Measurements from ENCODE around the gene C1S. TPM values are rescaled to one million over a fixed set of nuclear protein-coding genes. Genes with fewer than 3 reads are reported as not detected.

C1S gene
- total and polyA plus RNA-seq, 10 donors, result 102 to 451 (median 257) TPM

GRCh38 chr12:7118881-7119280 is 58.4 kb downstream of the C1S start:
- DNase-seq, result no peak
- Histone ChIP-seq H3K27me3 (replicated peaks in 1 of 7) (no peaks in the 10 kb centered on the region), H3K27ac (no peak overlapping the region), H3K4me1 (peaks cover 10 to 58% (median 36%) of the 10 kb centered on the region in 6 donors), H3K9me3 (no peaks in the 10 kb centered on the region), H3K4me3 (no peak overlapping the region), H3K36me3 (peaks cover 0 to 74% (median 35%) of the 10 kb centered on the region in 6 donors)
- no peak for TF ChIP-seq POLR2AphosphoS5 (IDR thresholded peaks at IDR 0.05)
- WGBS, 5 donors, result 69 to 88% (median 85%) methylated on average over 3 of the region's 3 CpGs
- intact Hi-C loops (cut with DNase I; ENCODE audit: low total_unique reads), result loop anchor here (10.0 kb wide), 1 partner anchor 174 kb away; the partner anchor contains the start of genes C12orf57 and RNU7-1

DNA sequence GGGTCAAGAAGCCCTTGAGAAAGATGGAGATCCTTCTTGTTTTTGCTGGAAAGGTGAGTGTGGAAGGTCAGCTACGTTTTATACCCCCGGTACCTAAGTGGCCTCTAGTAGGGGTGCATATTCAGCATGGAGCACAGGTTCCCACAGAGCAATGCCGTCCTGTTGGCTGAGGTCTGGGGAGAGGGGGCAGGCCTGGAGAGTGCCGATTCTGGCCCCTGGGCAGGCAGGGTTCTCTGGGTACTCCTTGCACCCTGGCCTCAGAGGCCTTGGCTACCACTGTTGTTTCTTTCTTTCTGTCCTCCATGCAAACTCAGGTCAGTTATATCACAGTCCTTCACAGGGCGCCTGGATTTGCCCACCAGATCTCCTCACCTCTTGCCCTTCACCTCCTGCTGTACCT is 59.6 kb downstream of the C1S start:
- peaks cover 0 to 62% (median 26%) of the 10 kb centered on the region in 6 donors for H3K36me3 ChIP-seq
- peak overlapping the region in 7 of 8 donors; percentile 36 to 85 (median 55) for H3K27ac ChIP-seq
- TF ChIP-seq, protein P1, sequence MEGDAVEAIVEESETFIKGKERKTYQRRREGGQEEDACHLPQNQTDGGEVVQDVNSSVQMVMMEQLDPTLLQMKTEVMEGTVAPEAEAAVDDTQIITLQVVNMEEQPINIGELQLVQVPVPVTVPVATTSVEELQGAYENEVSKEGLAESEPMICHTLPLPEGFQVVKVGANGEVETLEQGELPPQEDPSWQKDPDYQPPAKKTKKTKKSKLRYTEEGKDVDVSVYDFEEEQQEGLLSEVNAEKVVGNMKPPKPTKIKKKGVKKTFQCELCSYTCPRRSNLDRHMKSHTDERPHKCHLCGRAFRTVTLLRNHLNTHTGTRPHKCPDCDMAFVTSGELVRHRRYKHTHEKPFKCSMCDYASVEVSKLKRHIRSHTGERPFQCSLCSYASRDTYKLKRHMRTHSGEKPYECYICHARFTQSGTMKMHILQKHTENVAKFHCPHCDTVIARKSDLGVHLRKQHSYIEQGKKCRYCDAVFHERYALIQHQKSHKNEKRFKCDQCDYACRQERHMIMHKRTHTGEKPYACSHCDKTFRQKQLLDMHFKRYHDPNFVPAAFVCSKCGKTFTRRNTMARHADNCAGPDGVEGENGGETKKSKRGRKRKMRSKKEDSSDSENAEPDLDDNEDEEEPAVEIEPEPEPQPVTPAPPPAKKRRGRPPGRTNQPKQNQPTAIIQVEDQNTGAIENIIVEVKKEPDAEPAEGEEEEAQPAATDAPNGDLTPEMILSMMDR (IDR thresholded peaks at IDR 0.05 in 8 of 11, conservative IDR thresholded peaks at IDR 0.05 in 3 of 11), result no peak
- TF ChIP-seq POLR2AphosphoS5 (IDR thresholded peaks at IDR 0.05) (no peak), POLR2A (IDR thresholded peaks at IDR 0.05) (no peak)
- no peak overlapping the region for H3K4me3 ChIP-seq
- H3K9me3 ChIP-seq, result no peaks in the 10 kb centered on the region
- H3K27me3 ChIP-seq (replicated peaks in 1 of 7), result no peaks in the 10 kb centered on the region
- intact Hi-C loops (cut with DNase I; ENCODE audit: low total_unique reads), result no loop called here
- no peak for DNase-seq
- 77 to 88% (median 83%) methylated on average over 5 of the region's 5 CpGs for WGBS, 5 donors
- H3K4me1 ChIP-seq, result peaks cover 14 to 71% (median 41%) of the 10 kb centered on the region in 6 donors

Small RNA genes lying within 50 kb of the gene (small RNA-seq; reads per million reads assigned to genes)
- gene AC006512.1, result 0 reads per million in 4 donors
- 0 reads per million in 4 donors for gene RNU6-485P

Other genes with a start within 250 kb of the C1S start
- gene GPR162, start 238.9 kb upstream of the C1S start, total RNA-seq, result 1 to 10 TPM; 2.1 to 7.1 (median 4.0) TPM
- gene GPR162, start 238.9 kb upstream of the C1S start, polyA plus RNA-seq, result 10 to 100 TPM in 2 of 3 donors, 1 to 10 TPM in 1; 5.0 to 14.7 (median 10.3) TPM
- 10 to 100 TPM in 2 of 7 donors, 1 to 10 TPM in 5; 4.2 to 11.7 (median 6.8) TPM for gene P3H3, start 232.3 kb upstream of the C1S start, total RNA-seq
- 1 to 10 TPM; 4.6 to 6.9 (median 4.7) TPM for gene P3H3, start 232.3 kb upstream of the C1S start, polyA plus RNA-seq
- gene GNB3, start 219.8 kb upstream of the C1S start, total RNA-seq, result 1 to 10 TPM in 6 of 7 donors, under 1 TPM in 1; 0.75 to 3.9 (median 2.6) TPM
- gene GNB3, start 219.8 kb upstream of the C1S start, polyA plus RNA-seq, result 1 to 10 TPM in 1 of 3 donors, under 1 TPM in 2; 0.93 to 1.3 (median 0.94) TPM
- gene CDCA3, start 209.4 kb upstream of the C1S start, total RNA-seq, result 10 to 100 TPM in 1 of 7 donors, 1 to 10 TPM in 6; 1.9 to 10.2 (median 5.8) TPM
- 10 to 100 TPM in 1 of 3 donors, 1 to 10 TPM in 2; 3.6 to 18.1 (median 5.1) TPM for gene CDCA3, start 209.4 kb upstream of the C1S start, polyA plus RNA-seq
- gene USP5, start 208.6 kb upstream of the C1S start, total RNA-seq, result 10 to 100 TPM; 29.8 to 62.4 (median 53.5) TPM
- gene USP5, start 208.6 kb upstream of the C1S start, polyA plus RNA-seq, result 10 to 100 TPM; 23.1 to 40.5 (median 23.6) TPM
- 100 to 1,000 TPM; 218 to 471 (median 288) TPM for gene TPI1, start 193.2 kb upstream of the C1S start, total RNA-seq
- gene TPI1, start 193.2 kb upstream of the C1S start, polyA plus RNA-seq, result 100 to 1,000 TPM; 234 to 364 (median 311) TPM
- 10 to 100 TPM in 4 of 7 donors, 1 to 10 TPM in 3; 7.0 to 12.9 (median 10.3) TPM for gene SPSB2, start 187.4 kb upstream of the C1S start, total RNA-seq
- 10 to 100 TPM; 11.3 to 17.0 (median 11.5) TPM for gene SPSB2, start 187.4 kb upstream of the C1S start, polyA plus RNA-seq
- 1 to 10 TPM; 3.1 to 9.6 (median 5.9) TPM for gene LRRC23, start 155.9 kb upstream of the C1S start, total RNA-seq
- gene LRRC23, start 155.9 kb upstream of the C1S start, polyA plus RNA-seq, result 10 to 100 TPM in 1 of 3 donors, 1 to 10 TPM in 2; 7.0 to 10.1 (median 7.5) TPM
- 10 to 100 TPM in 6 of 7 donors, 1 to 10 TPM in 1; 7.6 to 37.7 (median 25.0) TPM for gene ENO2, start 146.1 kb upstream of the C1S start, total RNA-seq
- gene ENO2, start 146.1 kb upstream of the C1S start, polyA plus RNA-seq, result 10 to 100 TPM; 11.5 to 41.3 (median 29.1) TPM
- 100 to 1,000 TPM in 1 of 7 donors, 10 to 100 TPM in 6; 64.7 to 112 (median 81.7) TPM for gene ATN1, start 132.8 kb upstream of the C1S start, total RNA-seq
- 10 to 100 TPM; 10.1 to 42.0 (median 21.4) TPM for gene ATN1, start 132.8 kb upstream of the C1S start, polyA plus RNA-seq
- not detected for gene RNU7-1, start 116.9 kb upstream of the C1S start, total RNA-seq
- gene RNU7-1, start 116.9 kb upstream of the C1S start, polyA plus RNA-seq, result not detected
- gene C12orf57, start 116.7 kb upstream of the C1S start, total RNA-seq, result 100 to 1,000 TPM in 6 of 7 donors, 10 to 100 TPM in 1; 79.2 to 364 (median 116) TPM
- gene C12orf57, start 116.7 kb upstream of the C1S start, polyA plus RNA-seq, result 100 to 1,000 TPM; 181 to 323 (median 242) TPM
- gene PTPN6, start 109.4 kb upstream of the C1S start, total RNA-seq, result 100 to 1,000 TPM; 314 to 431 (median 423) TPM
- gene PTPN6, start 109.4 kb upstream of the C1S start, polyA plus RNA-seq, result 100 to 1,000 TPM; 398 to 713 (median 604) TPM
- 100 to 1,000 TPM; 127 to 143 (median 133) TPM for gene PHB2, start 90.1 kb upstream of the C1S start, total RNA-seq
- 100 to 1,000 TPM; 166 to 199 (median 177) TPM for gene PHB2, start 90.1 kb upstream of the C1S start, polyA plus RNA-seq
- 10 to 100 TPM; 19.9 to 56.3 (median 44.0) TPM for gene EMG1, start 89.8 kb upstream of the C1S start, total RNA-seq
- 10 to 100 TPM; 23.6 to 38.3 (median 37.1) TPM for gene EMG1, start 89.8 kb upstream of the C1S start, polyA plus RNA-seq
- 10 to 100 TPM; 28.8 to 52.5 (median 40.8) TPM for gene LPCAT3, start 42.2 kb upstream of the C1S start, total RNA-seq
- 10 to 100 TPM in 2 of 3 donors, 1 to 10 TPM in 1; 9.7 to 13.5 (median 11.2) TPM for gene LPCAT3, start 42.2 kb upstream of the C1S start, polyA plus RNA-seq
- gene C1R, start 31.7 kb downstream of the C1S start, total RNA-seq, result 100 to 1,000 TPM; 188 to 421 (median 289) TPM
- gene C1R, start 31.7 kb downstream of the C1S start, polyA plus RNA-seq, result 100 to 1,000 TPM in 2 of 3 donors, 10 to 100 TPM in 1; 91.8 to 183 (median 154) TPM
- 100 to 1,000 TPM in 3 of 7 donors, 10 to 100 TPM in 4; 67.0 to 126 (median 93.1) TPM for gene C1RL, start 48.5 kb downstream of the C1S start, total RNA-seq
- gene C1RL, start 48.5 kb downstream of the C1S start, polyA plus RNA-seq, result 10 to 100 TPM; 19.1 to 26.1 (median 20.3) TPM
- 100 to 1,000 TPM in 5 of 7 donors, 10 to 100 TPM in 2; 55.5 to 158 (median 106) TPM for gene RBP5, start 68.2 kb downstream of the C1S start, total RNA-seq
- gene RBP5, start 68.2 kb downstream of the C1S start, polyA plus RNA-seq, result 100 to 1,000 TPM in 1 of 3 donors, 10 to 100 TPM in 2; 93.2 to 170 (median 97.7) TPM
- gene CLSTN3, start 69.7 kb downstream of the C1S start, total RNA-seq, result 100 to 1,000 TPM in 2 of 7 donors, 10 to 100 TPM in 5; 40.1 to 131 (median 87.9) TPM
- gene CLSTN3, start 69.7 kb downstream of the C1S start, polyA plus RNA-seq, result 10 to 100 TPM; 15.0 to 21.5 (median 18.7) TPM
- gene PEX5, start 129.0 kb downstream of the C1S start, total RNA-seq, result 10 to 100 TPM; 16.9 to 35.8 (median 25.5) TPM
- gene PEX5, start 129.0 kb downstream of the C1S start, polyA plus RNA-seq, result 10 to 100 TPM; 13.4 to 19.3 (median 14.4) TPM
- gene ACSM4, start 243.4 kb downstream of the C1S start, total RNA-seq, result not detected
- not detected for gene ACSM4, start 243.4 kb downstream of the C1S start, polyA plus RNA-seq

Measured in spleen (tissue), 11 donors.